IMR-90 (cell line): ENCODE measurements around the gene HIRA. TPM values are rescaled to one million over a fixed set of nuclear protein-coding genes. Genes with fewer than 3 reads are reported as not detected.

Experiments
- ATAC-seq: fragments of 200-7000 bp; cut with Tn5 transposase; 2 replicates; pipeline ENCODE4 v1.9.1; 2020; ENCODE audit warnings: low read depth, mild to moderate bottlenecking, moderate library complexity
- BruUV-seq: library from RNA; stranded (reverse); fragments of 400-500 nt; replicated peaks from 2 replicates; lab custom pipeline; 2021; lab: Mats Ljungman, UMichigan
- CTCF ChIA-PET: fragments of 300-600 bp; formaldehyde crosslinking; extraction: SDS; loops from one replicate; lab custom pipeline; 2021; ENCODE audit warnings: antibody characterized with exemption; lab: Yijun Ruan, JAX
- POLR2A ChIA-PET: fragments of 300-600 bp; sonication (Branson Sonifier 250); formaldehyde crosslinking; loops from one replicate; lab custom pipeline; 2022; ENCODE audit warnings: antibody characterized with exemption; ENCODE audit not compliant: unreplicated experiment; lab: Charles Lee
- DNase-seq: peaks from one replicate; pipeline ENCODE4 v3.0.0; 2013
- H2AFZ ChIP-seq: replicated peaks from 2 replicates; pipeline ENCODE3; 2013; ENCODE audit warnings: low read length, mild to moderate bottlenecking; ENCODE audit not compliant: poor library complexity
- H2AK5ac ChIP-seq: 2 replicates; pipeline ENCODE4 v1.6.1; 2013; ENCODE audit warnings: low read depth, low read length, inconsistent platforms
- H2AK9ac ChIP-seq: replicated peaks from 2 replicates; pipeline ENCODE3; 2013; ENCODE audit warnings: mild to moderate bottlenecking, low read depth, low read length, moderate library complexity; ENCODE audit not compliant: poor library complexity
- H2BK120ac ChIP-seq: 2 replicates; pipeline ENCODE4 v1.6.1; 2013; ENCODE audit warnings: low read depth, low read length, inconsistent platforms
- H2BK15ac ChIP-seq: 3 replicates; pipeline ENCODE4 v1.6.1; 2013; ENCODE audit warnings: low read depth, low read length, inconsistent platforms
- H2BK20ac ChIP-seq: 2 replicates; pipeline ENCODE4 v1.6.1; 2013; ENCODE audit warnings: low read depth, mild to moderate bottlenecking, inconsistent platforms, low read length, moderate library complexity
- H2BK5ac ChIP-seq: 2 replicates; pipeline ENCODE4 v1.6.1; 2013; ENCODE audit warnings: mild to moderate bottlenecking, low read depth, low read length, inconsistent platforms; ENCODE audit not compliant: poor library complexity, severe bottlenecking
- H3K14ac ChIP-seq: replicated peaks from 2 replicates; pipeline ENCODE4 v1.6.1; 2013; ENCODE audit warnings: low read depth, low read length, inconsistent platforms
- H3K18ac ChIP-seq: 2 replicates; pipeline ENCODE4 v1.6.1; 2013; ENCODE audit warnings: low read depth, low read length, control low read depth
- H3K23ac ChIP-seq: 2 replicates; pipeline ENCODE4 v1.6.1; 2013; ENCODE audit warnings: low read depth, low read length, inconsistent platforms
- H3K27ac ChIP-seq: 2 replicates; pipeline ENCODE4 v1.5.1; 2013; ENCODE audit warnings: mild to moderate bottlenecking, control low read depth, low read length; ENCODE audit not compliant: insufficient read depth
- H3K27me3 ChIP-seq: 2 replicates; pipeline ENCODE4 v1.6.1; 2013; ENCODE audit warnings: low read length; ENCODE audit not compliant: control insufficient read depth, insufficient read depth
- H3K36me3 ChIP-seq: 2 replicates; pipeline ENCODE4 v1.6.1; 2013; ENCODE audit warnings: low read length, mixed read lengths; ENCODE audit not compliant: control insufficient read depth, insufficient read depth
- H3K4ac ChIP-seq: 2 replicates; pipeline ENCODE4 v1.6.1; 2013; ENCODE audit warnings: low read depth, low read length, inconsistent platforms
- H3K4me1 ChIP-seq: 2 replicates; pipeline ENCODE4 v1.6.1; 2013; ENCODE audit warnings: low read length, mixed read lengths; ENCODE audit not compliant: control insufficient read depth, insufficient read depth
- H3K4me2 ChIP-seq: 2 replicates; pipeline ENCODE4 v1.6.1; 2013; ENCODE audit warnings: low read depth, mild to moderate bottlenecking, control low read depth, low read length, moderate library complexity
- H3K4me3 ChIP-seq: 2 replicates; pipeline ENCODE4 v1.5.1; 2013; ENCODE audit warnings: low read depth, mild to moderate bottlenecking, control low read depth, low read length, moderate library complexity; ENCODE audit not compliant: insufficient read depth
- H3K56ac ChIP-seq: 2 replicates; pipeline ENCODE4 v1.6.1; 2013; ENCODE audit warnings: low read length, inconsistent platforms; ENCODE audit not compliant: insufficient read depth; ENCODE audit errors: extremely low read depth
- H3K79me1 ChIP-seq, 2 experiments: 2 replicates each; pipeline ENCODE4 v1.6.1; 2013; ENCODE audit warnings: low read length in 2 of 2, inconsistent platforms in 1 of 2, low read depth in 1 of 2
- H3K9ac ChIP-seq: 2 replicates; pipeline ENCODE4 v1.6.1; 2013; ENCODE audit warnings: low read depth, low read length, control low read depth
- H3K9me1 ChIP-seq: 2 replicates; pipeline ENCODE4 v1.6.1; 2013; ENCODE audit warnings: low read length, inconsistent platforms; ENCODE audit not compliant: insufficient read depth
- H3K9me3 ChIP-seq: 2 replicates; pipeline ENCODE4 v1.6.1; 2013; ENCODE audit warnings: low read length; ENCODE audit not compliant: control insufficient read depth, insufficient read depth
- H4K20me1 ChIP-seq: 2 replicates; pipeline ENCODE4 v1.6.1; 2013; ENCODE audit warnings: low read length, inconsistent platforms; ENCODE audit not compliant: insufficient read depth
- H4K5ac ChIP-seq: 2 replicates; pipeline ENCODE4 v1.6.1; 2013; ENCODE audit warnings: mild to moderate bottlenecking, low read depth, low read length, control low read depth
- H4K8ac ChIP-seq, 2 experiments: 2 replicates each; pipeline ENCODE4 v1.6.1; 2013; ENCODE audit warnings: low read depth in 2 of 2, low read length in 2 of 2, control low read depth in 1 of 2, inconsistent platforms in 1 of 2
- H4K91ac ChIP-seq: 2 replicates; pipeline ENCODE4 v1.6.1; 2013; ENCODE audit warnings: low read depth, low read length, inconsistent platforms; ENCODE audit not compliant: insufficient read depth
- MXI1 ChIP-seq: IDR thresholded peaks from 2 replicates; pipeline ENCODE4 v1.6.1; 2012; ENCODE audit warnings: low read depth, mild to moderate bottlenecking, low read length, moderate library complexity, borderline replicate concordance
- RAD21 ChIP-seq: IDR thresholded peaks from 2 replicates; pipeline ENCODE4 v1.6.1; 2012; ENCODE audit warnings: low read length, improper control_type of control experiment
- WGBS, 2 experiments: methylation state at CpG; one replicate each; pipeline versions ENCODE4 v1.1.5 to v1.1.7; 2013; ENCODE audit warnings: missing lambda C conversion rate in 2 of 2; ENCODE audit not compliant: insufficient read length in 1 of 2; ENCODE audit errors: extremely low coverage in 2 of 2; 5-methylcytosine and 5-hydroxymethylcytosine counted together
- dilution Hi-C: fragments of 300-500 bp; cut with HindIII; formaldehyde crosslinking; loops from one replicate; pipeline ENCODE4 v1.14.3; 2018; ENCODE audit warnings: low sequenced_read_pairs; ENCODE audit not compliant: unreplicated experiment
- in situ Hi-C: fragments of 300-500 bp; cut with MboI; formaldehyde crosslinking; loops from 3 replicates; pipeline ENCODE4 v1.14.3; 2019; ENCODE audit warnings: low sequenced_read_pairs, inconsistent platforms, mixed read lengths
- intact Hi-C: fragments of 100-400 bp; cut with micrococcal nuclease; formaldehyde crosslinking; loops from 2 replicates; pipeline ENCODE4 v1.10.0; 2022
- polyA plus RNA-seq, 3 experiments: library from polyadenylated mRNA; depleted of rRNA; stranded (reverse); fragments of >200 nt; gene quantifications; 2 replicates each; pipeline ENCODE4 v1.2.3, GENCODE V29; 2012; ENCODE audit warnings: low replicate concordance in 1 of 3
- total RNA-seq: library from RNA; depleted of rRNA; stranded (reverse); fragments of >200 nt; gene quantifications from 2 replicates; pipeline ENCODE4 v1.2.3, GENCODE V29; 2012
- TF ChIP-seq, protein P1 (sequence below): fragments of 150-350 bp; IDR thresholded peaks from 2 replicates; pipeline ENCODE4 v1.6.1; 2017; ENCODE audit warnings: mild to moderate bottlenecking, antibody characterized with exemption, low read length, low read depth

The HIRA gene
- total and polyA plus RNA-seq, 2 of the 4 experiments (the other 2 are of a cell fraction), result 14.5 to 24.2 TPM

DNA sequence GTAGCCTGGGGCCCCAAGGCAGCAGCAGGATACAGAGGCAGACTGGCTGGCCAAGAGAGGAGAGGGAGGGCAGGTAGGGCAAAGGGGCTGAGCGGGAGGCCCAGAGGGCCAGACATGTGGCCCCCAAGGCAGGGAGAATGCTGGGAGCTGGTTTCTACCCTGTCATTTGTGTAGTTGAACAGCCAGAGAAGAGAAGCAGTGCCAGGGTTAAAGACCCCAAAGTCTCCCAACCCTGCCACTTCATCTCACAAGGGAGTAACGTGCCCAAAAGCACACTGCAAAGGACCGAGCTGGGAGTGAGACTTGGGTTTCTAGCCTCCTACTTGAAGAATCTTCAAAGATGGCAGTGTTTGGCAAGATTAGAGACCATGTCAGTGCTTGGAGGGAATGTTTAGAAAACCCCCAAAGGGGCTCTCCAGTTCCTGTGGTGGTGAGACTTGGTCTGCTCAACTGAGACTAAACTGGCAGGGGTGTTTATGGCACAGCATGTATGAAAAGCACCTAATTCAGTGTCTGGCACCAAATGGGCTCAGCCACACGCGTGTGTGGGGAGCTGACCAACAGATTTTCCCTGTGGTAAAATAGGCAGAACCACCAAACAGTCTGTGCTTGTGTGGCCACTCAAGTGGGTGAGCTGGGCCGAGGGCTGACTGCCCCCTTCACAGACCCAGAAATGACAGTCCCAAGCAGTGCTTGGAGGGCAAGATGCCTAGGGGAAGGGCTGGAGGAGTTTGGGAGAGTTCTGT, 71.8 kb downstream of the HIRA start:
- Histone ChIP-seq H4K91ac (no peak overlapping the region), H3K27ac (no peak overlapping the region), H2AK9ac (peak overlapping the region; percentile 19), H3K23ac (no peak overlapping the region), H3K56ac (no peak overlapping the region), H3K79me1 (peaks cover 0 to 5% of the 10 kb centered on the region in 2 experiments; a peak in 1 of 4 replicates), H3K14ac (no peak overlapping the region), H2BK20ac (no peak overlapping the region), H2AFZ (no peak overlapping the region), H4K20me1 (peaks cover 8% of the 10 kb centered on the region), H2BK15ac (no peak overlapping the region), H3K4me1 (peaks cover 10% of the 10 kb centered on the region), H4K8ac (no peak overlapping the region), H3K9me3 (no peaks in the 10 kb centered on the region), H3K9ac (no peak overlapping the region), H3K4me2 (no peak overlapping the region), H3K4me3 (no peak overlapping the region), H3K18ac (no peak overlapping the region), H3K9me1 (peaks cover 21% of the 10 kb centered on the region; the same call in 1 of the 2 replicates), H2AK5ac (no peak overlapping the region), H2BK5ac (no peak overlapping the region), H3K4ac (no peak overlapping the region), H3K27me3 (no peaks in the 10 kb centered on the region), H2BK120ac (no peak overlapping the region), H3K36me3 (peaks cover 53% of the 10 kb centered on the region), H4K5ac (no peak overlapping the region)
- intact Hi-C loops, result no loop called here
- ChIA-PET CTCF (no interaction called here), POLR2A (interaction anchor here (0.5 kb wide), 1 partner anchor 57 kb away, joined by 4 read pairs; no protein-coding TSS in a partner anchor)
- in situ Hi-C loops, result loop anchor here (10.0 to 25.0 kb wide), 2 partner anchors 175 to 397 kb away; no protein-coding TSS in a partner anchor
- dilution Hi-C loops, result no loop called here
- no TSS peak for BruUV-seq
- WGBS, 2 experiments, result no CpG with 5 or more reads among the region's 6 CpGs
- ATAC-seq (no peak), DNase-seq (no peak)
- no peak for TF ChIP-seq RAD21
- TF ChIP-seq, protein P1, sequence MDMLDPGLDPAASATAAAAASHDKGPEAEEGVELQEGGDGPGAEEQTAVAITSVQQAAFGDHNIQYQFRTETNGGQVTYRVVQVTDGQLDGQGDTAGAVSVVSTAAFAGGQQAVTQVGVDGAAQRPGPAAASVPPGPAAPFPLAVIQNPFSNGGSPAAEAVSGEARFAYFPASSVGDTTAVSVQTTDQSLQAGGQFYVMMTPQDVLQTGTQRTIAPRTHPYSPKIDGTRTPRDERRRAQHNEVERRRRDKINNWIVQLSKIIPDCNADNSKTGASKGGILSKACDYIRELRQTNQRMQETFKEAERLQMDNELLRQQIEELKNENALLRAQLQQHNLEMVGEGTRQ, result no peak
- TF ChIP-seq MXI1, result no peak
